Sciatic nerve (tissue), 2 donors: ENCODE data around the gene RAD51. TPM values are rescaled to one million over a fixed set of nuclear protein-coding genes. Genes with fewer than 3 reads are reported as not detected.

Experiments used
- ATAC-seq: fragments of 200-7000 bp; cut with Tn5 transposase; one replicate; pipeline ENCODE4 v1.9.1; 2020; ENCODE audit warnings: mild to moderate bottlenecking, moderate library complexity
- DNase-seq: peaks from one replicate; pipeline ENCODE4 v3.0.0-alpha.2; 2020; ENCODE audit warnings: low spot score
- intact Hi-C: fragments of 100-400 bp; cut with DNase I; formaldehyde crosslinking; loops from one replicate; pipeline ENCODE4 v1.14.2; 2022
- total RNA-seq: library from RNA; stranded (reverse); fragmentation: NEBNext Ultra II Directional; extraction: Animal tissue kit (Norgen Biotek cat#: 25700); gene quantifications from one replicate; pipeline ENCODE4 v1.2.1, GENCODE V29; 2021
- donor health status: DM: no; HTN: no; CAD: no.
- donor health status: DM: no; HTN: no; CAD: no.

The RAD51 gene
- total RNA-seq, 1 donor from 2014 or later: 0.53 TPM

DNA sequence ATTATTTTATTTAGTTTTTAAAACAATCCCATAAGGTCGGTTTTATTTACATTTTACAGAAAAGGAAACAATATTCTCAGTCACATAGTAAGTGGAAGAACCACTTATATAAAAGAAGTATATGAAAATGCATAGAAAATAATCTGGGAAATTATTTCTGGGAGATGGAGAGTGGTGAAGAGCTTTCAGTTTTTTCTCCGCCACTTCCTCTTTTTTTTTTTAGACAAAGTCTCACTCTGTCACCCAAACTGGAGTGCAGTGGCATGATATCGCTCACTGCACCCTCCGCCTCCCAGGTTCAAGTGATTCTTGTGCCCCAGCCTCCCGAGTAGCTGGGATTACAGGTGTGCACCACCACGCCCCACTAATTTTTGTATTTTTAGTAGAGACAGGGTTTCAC, 21.2 kb downstream of the RAD51 start:
- DNase-seq (no peak), ATAC-seq (no peak)
- intact Hi-C loops: no loop called here

GRCh38 chr15:40721701-40722100, 26.7 kb downstream of the RAD51 start:
- no peak for ATAC-seq
- DNase-seq: no peak
- intact Hi-C loops: no loop called here

DNA sequence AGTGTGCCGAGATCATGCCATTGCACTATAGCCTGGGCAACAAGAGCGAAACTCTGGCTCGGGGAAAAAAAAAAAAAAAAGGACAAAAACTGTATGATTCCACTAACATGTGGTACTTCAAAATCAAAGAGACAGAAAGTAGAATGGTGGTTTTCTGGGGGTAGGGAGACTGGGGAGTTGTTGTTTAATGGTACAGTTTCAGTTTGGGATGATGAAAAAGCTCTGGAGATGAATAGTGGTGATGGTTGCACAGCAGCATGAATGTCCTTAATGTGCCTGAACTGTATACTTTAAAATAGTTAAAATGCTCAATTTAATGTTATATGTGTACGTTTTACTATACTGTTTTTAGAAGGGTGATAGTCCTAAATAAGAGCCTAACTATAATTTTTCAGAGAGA, 27.4 kb downstream of the RAD51 start:
- DNase-seq: no peak
- intact Hi-C loops: no loop called here
- ATAC-seq: no peak

GRCh38 chr15:40722934-40723333, 28.0 kb downstream of the RAD51 start:
- ATAC-seq (no peak), DNase-seq (no peak)

GRCh38 chr15:40723919-40724318, 28.9 kb downstream of the RAD51 start:
- DNase-seq (no peak), ATAC-seq (no peak)
- intact Hi-C loops: no loop called here

More at GRCh38 chr15:40722934-40723333, 28.0 kb downstream of the RAD51 start:
- intact Hi-C loops: no loop called here

DNA sequence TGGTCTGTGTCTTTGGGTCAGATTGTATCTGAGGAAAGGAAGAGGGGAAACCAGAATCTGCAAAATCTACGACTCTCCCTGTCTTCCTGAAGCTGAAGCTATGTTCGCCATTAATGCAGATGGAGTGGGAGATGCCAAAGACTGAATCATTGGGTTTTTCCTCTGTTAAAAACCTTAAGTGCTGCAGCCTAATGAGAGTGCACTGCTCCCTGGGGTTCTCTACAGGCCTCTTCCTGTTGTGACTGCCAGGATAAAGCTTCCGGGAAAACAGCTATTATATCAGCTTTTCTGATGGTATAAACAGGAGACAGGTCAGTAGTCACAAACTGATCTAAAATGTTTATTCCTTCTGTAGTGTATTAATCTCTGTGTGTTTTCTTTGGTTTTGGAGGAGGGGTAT, 36.1 kb downstream of the RAD51 start:
- ATAC-seq (no peak), DNase-seq (no peak)
- intact Hi-C loops: no loop called here

GRCh38 chr15:40736575-40736974, 41.6 kb downstream of the RAD51 start:
- no peak for DNase-seq
- intact Hi-C loops: no loop called here
- no peak for ATAC-seq

DNA sequence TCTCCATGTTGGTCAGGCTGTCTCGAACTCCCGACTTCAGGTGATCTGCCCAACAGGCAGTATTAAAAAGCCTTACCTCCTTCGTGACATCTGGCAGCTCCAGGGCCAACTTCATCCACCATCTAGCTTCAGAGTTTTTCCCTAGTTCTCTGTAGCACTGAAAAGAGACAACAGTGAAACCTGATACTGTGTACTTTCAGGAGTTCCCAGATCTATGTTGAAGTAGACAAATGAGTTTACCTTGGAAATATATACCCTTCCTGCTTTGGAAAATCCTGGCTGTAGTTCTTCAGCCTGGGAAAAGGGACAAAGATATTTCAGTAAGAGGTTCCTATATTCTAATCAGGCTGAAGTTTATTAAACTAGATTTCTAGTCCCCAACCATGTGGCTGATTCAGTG, 42.1 kb downstream of the RAD51 start:
- intact Hi-C loops: no loop called here
- ATAC-seq (no peak), DNase-seq (no peak)

DNA sequence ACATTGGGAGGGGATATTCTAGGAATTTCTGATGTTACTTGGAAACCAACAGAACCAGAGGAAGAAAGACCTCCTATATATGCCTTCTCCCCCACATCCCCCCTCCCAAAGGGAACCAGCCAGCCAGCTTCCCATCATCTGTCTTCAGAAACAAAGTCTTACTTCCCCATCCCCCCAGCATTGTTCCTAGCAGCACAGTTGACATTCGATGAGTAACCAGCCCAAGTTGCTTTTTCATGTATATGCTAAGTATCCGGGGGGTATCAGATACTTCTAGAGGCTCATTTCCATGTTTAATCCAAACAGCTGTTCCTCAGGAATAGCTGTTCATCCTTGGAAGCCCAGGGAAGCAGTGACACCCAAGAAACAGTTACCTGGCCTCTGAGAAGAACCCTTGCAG, 44.1 kb downstream of the RAD51 start:
- no peak for ATAC-seq
- intact Hi-C loops: no loop called here
- DNase-seq: no peak

DNA sequence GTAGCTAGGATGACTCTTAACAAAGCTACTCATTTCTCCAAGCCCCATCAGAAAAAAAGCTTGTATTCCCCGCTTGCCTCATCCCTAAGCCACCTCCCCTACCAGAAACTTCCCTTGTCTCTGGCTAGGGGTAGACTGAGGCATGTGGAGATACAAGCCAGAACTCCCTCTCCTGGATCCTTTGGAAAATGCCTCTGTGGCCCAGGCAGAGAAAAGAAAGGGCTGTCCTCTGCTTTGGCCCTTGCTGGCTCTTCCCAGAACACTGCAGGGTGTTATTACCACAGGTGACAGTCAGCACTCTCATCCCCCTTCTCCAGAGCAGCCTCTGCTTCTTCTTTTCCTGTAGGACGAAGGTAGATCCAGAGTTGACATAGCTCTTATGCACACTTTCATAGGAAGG, 44.9 kb downstream of the RAD51 start:
- peak; percentile 1 for DNase-seq
- no peak for ATAC-seq
- intact Hi-C loops: no loop called here

- DNase-seq (peak; percentile 4), ATAC-seq (no peak)
- intact Hi-C loops: no loop called here
These were observed 48.5 kb downstream of the RAD51 start for GRCh38 chr15:40743485-40743901.

- intact Hi-C loops: no loop called here
- peak; percentile 36 for DNase-seq
- peak; percentile 36 for ATAC-seq
These were observed 49.2 kb downstream of the RAD51 start for GRCh38 chr15:40743921-40744814.

GRCh38 chr15:40744815-40745152, 49.8 kb downstream of the RAD51 start:
- intact Hi-C loops: no loop called here
- ATAC-seq (no peak), DNase-seq (no peak)

DNA sequence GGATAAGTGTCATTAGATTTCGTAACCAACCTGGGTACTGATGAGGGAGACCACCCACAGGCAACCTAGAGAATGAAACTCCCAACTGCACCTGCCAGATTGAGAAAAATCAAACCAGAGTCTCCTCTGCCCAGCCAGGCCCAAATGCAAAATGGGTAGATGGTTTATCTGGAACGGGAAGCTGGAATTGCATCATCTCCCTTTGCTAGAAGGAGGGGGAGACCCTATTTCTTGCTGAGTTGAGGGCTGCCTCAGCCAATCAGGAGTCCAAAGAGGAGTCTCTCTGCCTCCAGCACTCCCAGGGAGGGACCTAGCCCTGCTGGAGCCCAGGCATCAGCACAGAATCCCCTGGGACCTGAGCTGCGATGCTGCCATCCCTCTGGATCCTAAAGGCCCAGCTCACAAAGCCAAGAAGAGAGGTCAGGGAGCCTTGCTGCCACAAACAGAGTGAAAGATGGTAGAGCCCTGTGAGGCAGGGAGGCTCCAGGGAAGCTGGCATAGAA, 52.0 kb downstream of the RAD51 start:
- peak; percentile 45 for ATAC-seq
- intact Hi-C loops: no loop called here

DNA sequence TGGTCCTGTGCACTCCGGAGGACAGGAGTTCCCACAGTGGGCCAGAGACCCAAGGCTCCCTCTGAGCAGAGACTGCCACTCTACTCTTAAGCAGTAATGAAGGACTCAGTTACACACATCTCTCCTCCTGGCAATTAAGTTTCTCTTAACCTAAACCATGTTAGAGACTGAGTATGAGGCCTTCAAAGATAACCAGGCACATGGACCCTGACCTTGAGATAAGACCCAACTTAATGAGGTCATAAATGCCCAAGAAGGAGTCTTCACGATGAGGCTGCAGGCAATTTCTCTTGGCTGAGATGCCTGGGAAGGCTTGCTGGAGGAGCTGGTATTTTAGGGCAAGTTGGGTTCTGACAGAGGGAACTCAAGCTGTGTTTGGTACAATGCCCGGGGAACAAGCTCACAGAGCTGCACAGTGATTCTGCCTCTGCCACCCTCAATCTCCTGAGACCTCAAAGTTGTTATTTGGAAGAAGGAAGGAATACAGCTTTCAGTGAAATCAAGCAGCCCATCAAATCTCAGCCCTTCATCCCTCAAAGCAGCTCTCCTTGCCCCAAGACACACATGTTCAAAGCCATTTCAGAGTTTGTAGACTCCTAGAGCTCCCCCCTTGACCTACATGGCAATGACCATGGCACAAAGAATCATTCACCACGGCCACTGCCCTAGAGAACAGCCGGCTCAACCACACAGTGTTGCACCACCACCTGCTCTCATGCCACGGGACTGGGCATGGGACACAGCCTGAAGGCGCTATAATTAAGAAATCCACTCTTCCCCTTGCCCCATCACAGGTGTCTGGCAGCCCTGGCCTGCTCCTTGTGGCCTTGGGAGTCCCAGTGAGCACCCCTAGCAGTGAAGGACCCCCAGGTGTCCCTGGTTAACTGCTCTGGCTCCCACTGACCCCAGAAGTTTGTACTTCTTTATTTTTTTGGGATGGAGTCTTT, 53.0 kb downstream of the RAD51 start:
- intact Hi-C loops: no loop called here
- no peak for DNase-seq
- ATAC-seq: peak; percentile 31

More for the DNA sequence above, 52.0 kb downstream of the RAD51 start:
- no peak for DNase-seq

DNA sequence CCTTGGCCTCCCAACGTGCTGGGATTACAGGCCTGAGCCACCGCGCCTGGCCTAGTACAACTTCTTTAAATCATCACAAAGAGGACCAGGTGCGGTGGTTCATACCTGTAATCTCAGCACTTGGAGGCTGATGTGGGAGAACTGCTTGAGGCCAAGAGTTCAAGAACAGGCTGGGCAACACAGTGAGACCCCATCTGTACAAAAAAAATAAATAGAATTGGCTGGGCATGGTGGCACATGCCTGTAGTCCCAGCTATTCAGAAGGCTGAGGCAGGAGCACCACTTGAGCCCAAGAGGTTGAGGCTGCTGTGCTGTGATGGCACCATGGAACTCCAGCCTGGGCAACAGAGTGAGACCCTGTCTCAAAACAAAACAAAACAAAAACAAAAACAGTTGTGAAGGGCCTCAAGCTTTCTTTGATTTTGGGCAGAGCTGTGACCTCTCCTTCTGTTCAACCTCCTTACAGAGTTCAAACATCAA, 54.2 kb downstream of the RAD51 start:
- intact Hi-C loops: no loop called here
- DNase-seq: no peak
- no peak for ATAC-seq

DNA sequence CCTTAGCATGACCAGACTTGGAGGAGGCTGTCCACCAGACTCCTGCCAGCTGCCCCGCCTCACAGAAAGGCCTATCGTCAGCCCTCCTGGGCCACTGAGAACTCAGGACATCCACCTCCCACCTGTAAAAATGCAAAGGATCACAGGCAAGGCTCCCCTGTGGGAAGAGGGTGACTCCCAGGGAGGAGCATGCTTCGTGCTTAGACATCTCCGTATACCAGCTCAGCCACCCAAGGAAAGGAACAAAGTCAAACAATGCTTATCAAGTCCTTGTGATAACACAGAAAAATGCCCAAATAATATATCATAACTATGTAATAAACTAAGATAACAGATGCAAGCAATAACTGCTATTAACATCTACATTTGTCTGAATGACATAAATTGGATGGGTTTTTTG, 55.9 kb downstream of the RAD51 start:
- intact Hi-C loops: no loop called here
- ATAC-seq (no peak), DNase-seq (no peak)

GRCh38 chr15:40751745-40752144, 56.8 kb downstream of the RAD51 start:
- intact Hi-C loops: no loop called here
- no peak for DNase-seq
- ATAC-seq: no peak

GRCh38 chr15:40754574-40754882, 59.6 kb downstream of the RAD51 start:
- no peak for DNase-seq
- intact Hi-C loops: no loop called here

More at GRCh38 chr15:40754574-40754882, 59.6 kb downstream of the RAD51 start:
- ATAC-seq: peak; percentile 33
